SK-N-SH treated with all-trans-retinoic acid at 6 μM for 48 hours (cell line): ENCODE measurements around the gene FMO4.
A peak's percentile ranks its signal among the peaks of the same experiment; 100 is the strongest.

Experiments
- ATAC-seq: fragments of 200-7000 bp; cut with Tn5 transposase; 3 replicates; pipeline ENCODE4 v1.9.1; 2020; ENCODE audit warnings: mild to moderate bottlenecking, moderate library complexity
- BACH2 ChIP-seq: fragments of 250-450 bp; sonication (Bioruptor Pico); IDR thresholded peaks from 2 replicates; pipeline ENCODE4 v1.9.0; 2021; ENCODE audit warnings: mild to moderate bottlenecking, borderline replicate concordance
- CSDC2 ChIP-seq: fragments of 250-450 bp; sonication (Bioruptor Pico); IDR thresholded peaks from 2 replicates; pipeline ENCODE4 v1.5.0; 2020; ENCODE audit warnings: mild to moderate bottlenecking, moderate library complexity
- GLIS3 ChIP-seq: fragments of 250-450 bp; sonication (Bioruptor Pico); IDR thresholded peaks from 2 replicates; pipeline ENCODE4 v1.5.0; 2020; ENCODE audit warnings: mild to moderate bottlenecking, moderate library complexity
- ISL1 ChIP-seq: fragments of 250-450 bp; sonication (Bioruptor Pico); IDR thresholded peaks from 2 replicates; pipeline ENCODE4 v2.1.2; 2022; ENCODE audit warnings: mild to moderate bottlenecking, moderate library complexity
- OSR1 ChIP-seq: fragments of 250-450 bp; sonication (Bioruptor Pico); IDR thresholded peaks from 2 replicates; pipeline ENCODE4 v1.8.0; 2022; ENCODE audit warnings: moderate library complexity, mild to moderate bottlenecking, inconsistent platforms
- PPARA ChIP-seq: fragments of 250-450 bp; sonication (Bioruptor Pico); IDR thresholded peaks from 2 replicates; pipeline ENCODE4 v1.5.0; 2020; ENCODE audit warnings: mild to moderate bottlenecking, borderline replicate concordance
- RARB ChIP-seq: fragments of 250-450 bp; sonication (Bioruptor Pico); IDR thresholded peaks from 2 replicates; pipeline ENCODE4 v1.8.0; 2021; ENCODE audit warnings: mild to moderate bottlenecking, moderate library complexity
- SNAI2 ChIP-seq: fragments of 250-450 bp; sonication (Bioruptor Pico); IDR thresholded peaks from 2 replicates; pipeline ENCODE4 v1.5.0; 2020; ENCODE audit warnings: mild to moderate bottlenecking, moderate library complexity
- TCF4 ChIP-seq: fragments of 250-450 bp; sonication (Bioruptor Pico); IDR thresholded peaks from 2 replicates; pipeline ENCODE4 v1.8.0; 2021; ENCODE audit warnings: mild to moderate bottlenecking, moderate library complexity, borderline replicate concordance
- TOX ChIP-seq: fragments of 250-450 bp; sonication (Bioruptor Pico); IDR thresholded peaks from 2 replicates; pipeline ENCODE4 v1.8.0; 2021; ENCODE audit warnings: mild to moderate bottlenecking, moderate library complexity, borderline replicate concordance
- ZFP3 ChIP-seq: fragments of 250-450 bp; sonication (Bioruptor Pico); IDR thresholded peaks from 2 replicates; pipeline ENCODE4 v1.5.0; 2020; ENCODE audit warnings: mild to moderate bottlenecking, moderate library complexity
- ZFP30 ChIP-seq: fragments of 450-650 bp; formaldehyde crosslinking; IDR thresholded peaks from 2 replicates; pipeline ENCODE4 v1.5.0; 2022; ENCODE audit warnings: mild to moderate bottlenecking, moderate library complexity
- ZNF565 ChIP-seq: fragments of 450-650 bp; formaldehyde crosslinking; conservative IDR thresholded peaks from 2 replicates; pipeline ENCODE4 v1.5.0; 2020; ENCODE audit warnings: low read depth, mild to moderate bottlenecking, moderate library complexity
- ZNF70 ChIP-seq: fragments of 450-650 bp; formaldehyde crosslinking; IDR thresholded peaks from 2 replicates; pipeline ENCODE4 v1.5.0; 2020; ENCODE audit warnings: mild to moderate bottlenecking, moderate library complexity
- ZNF8 ChIP-seq: fragments of 450-650 bp; formaldehyde crosslinking; IDR thresholded peaks from 2 replicates; pipeline ENCODE4 v1.5.0; 2020; ENCODE audit warnings: mild to moderate bottlenecking, moderate library complexity
- TF ChIP-seq, protein P1 (sequence below): fragments of 250-450 bp; sonication (Bioruptor Pico); IDR thresholded peaks from 2 replicates; pipeline ENCODE4 v1.5.1; 2021; ENCODE audit warnings: mild to moderate bottlenecking, moderate library complexity
- TF ChIP-seq, protein P2 (sequence below): fragments of 250-450 bp; sonication (Bioruptor Pico); IDR thresholded peaks from 2 replicates; pipeline ENCODE4 v1.5.0; 2020; ENCODE audit warnings: mild to moderate bottlenecking, moderate library complexity
- TF ChIP-seq, protein P3 (sequence below): fragments of 250-450 bp; sonication (Bioruptor Pico); IDR thresholded peaks from 2 replicates; pipeline ENCODE4 v1.5.1; 2020; ENCODE audit warnings: low read depth, mild to moderate bottlenecking, moderate library complexity
- TF ChIP-seq, protein P4 (sequence below): fragments of 250-450 bp; sonication (Bioruptor Pico); IDR thresholded peaks from 2 replicates; pipeline ENCODE4 v1.8.0; 2021; ENCODE audit warnings: low read depth, mild to moderate bottlenecking, moderate library complexity, borderline replicate concordance

The FMO4 gene

DNA sequence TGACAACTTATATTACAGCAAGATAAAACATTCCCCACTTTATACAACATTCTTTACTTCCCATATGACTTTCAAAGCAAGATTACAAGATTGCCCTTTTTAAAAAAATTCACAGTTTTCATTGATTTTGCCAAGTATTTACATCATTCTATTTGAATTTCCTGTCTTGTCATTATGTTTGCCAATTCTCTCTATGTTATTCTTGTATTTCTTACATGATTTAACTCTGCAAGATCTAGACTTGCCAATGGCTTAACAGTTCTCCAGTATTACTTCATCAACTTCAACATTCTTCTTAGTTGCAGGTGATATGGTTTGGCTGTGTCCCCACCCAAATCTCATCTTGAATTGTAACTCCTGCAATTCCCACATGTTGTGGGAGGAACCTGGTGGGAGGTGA, 31.6 kb downstream of the FMO4 start:
- peak; percentile 44 for ATAC-seq

DNA sequence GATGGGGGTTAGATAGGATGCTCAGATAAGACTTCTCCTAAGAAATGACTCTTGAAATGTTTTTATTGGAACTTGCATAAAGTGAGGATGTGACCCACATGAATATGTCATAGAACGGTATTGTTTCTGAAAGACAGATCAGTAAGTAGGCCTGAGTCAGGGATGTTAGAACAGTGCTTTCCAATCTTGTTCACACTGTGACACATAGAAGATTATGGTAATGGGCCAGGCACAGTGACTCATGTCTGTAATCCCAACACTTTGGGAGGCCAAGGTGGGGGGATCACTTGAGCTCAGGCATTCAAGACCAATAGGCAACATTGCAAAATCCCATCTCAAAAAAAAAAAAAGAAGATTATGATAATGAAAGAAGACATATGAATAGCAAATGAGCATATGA, 32.9 kb downstream of the FMO4 start:
- TF ChIP-seq, protein P1, sequence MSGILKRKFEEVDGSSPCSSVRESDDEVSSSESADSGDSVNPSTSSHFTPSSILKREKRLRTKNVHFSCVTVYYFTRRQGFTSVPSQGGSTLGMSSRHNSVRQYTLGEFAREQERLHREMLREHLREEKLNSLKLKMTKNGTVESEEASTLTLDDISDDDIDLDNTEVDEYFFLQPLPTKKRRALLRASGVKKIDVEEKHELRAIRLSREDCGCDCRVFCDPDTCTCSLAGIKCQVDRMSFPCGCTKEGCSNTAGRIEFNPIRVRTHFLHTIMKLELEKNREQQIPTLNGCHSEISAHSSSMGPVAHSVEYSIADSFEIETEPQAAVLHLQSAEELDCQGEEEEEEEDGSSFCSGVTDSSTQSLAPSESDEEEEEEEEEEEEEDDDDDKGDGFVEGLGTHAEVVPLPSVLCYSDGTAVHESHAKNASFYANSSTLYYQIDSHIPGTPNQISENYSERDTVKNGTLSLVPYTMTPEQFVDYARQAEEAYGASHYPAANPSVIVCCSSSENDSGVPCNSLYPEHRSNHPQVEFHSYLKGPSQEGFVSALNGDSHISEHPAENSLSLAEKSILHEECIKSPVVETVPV (CRISPR knock-in tag) = no peak
- no peak for TF ChIP-seq ZFP3 (CRISPR knock-in tag)
- TF ChIP-seq SNAI2 = no peak
- TF ChIP-seq, protein P2, sequence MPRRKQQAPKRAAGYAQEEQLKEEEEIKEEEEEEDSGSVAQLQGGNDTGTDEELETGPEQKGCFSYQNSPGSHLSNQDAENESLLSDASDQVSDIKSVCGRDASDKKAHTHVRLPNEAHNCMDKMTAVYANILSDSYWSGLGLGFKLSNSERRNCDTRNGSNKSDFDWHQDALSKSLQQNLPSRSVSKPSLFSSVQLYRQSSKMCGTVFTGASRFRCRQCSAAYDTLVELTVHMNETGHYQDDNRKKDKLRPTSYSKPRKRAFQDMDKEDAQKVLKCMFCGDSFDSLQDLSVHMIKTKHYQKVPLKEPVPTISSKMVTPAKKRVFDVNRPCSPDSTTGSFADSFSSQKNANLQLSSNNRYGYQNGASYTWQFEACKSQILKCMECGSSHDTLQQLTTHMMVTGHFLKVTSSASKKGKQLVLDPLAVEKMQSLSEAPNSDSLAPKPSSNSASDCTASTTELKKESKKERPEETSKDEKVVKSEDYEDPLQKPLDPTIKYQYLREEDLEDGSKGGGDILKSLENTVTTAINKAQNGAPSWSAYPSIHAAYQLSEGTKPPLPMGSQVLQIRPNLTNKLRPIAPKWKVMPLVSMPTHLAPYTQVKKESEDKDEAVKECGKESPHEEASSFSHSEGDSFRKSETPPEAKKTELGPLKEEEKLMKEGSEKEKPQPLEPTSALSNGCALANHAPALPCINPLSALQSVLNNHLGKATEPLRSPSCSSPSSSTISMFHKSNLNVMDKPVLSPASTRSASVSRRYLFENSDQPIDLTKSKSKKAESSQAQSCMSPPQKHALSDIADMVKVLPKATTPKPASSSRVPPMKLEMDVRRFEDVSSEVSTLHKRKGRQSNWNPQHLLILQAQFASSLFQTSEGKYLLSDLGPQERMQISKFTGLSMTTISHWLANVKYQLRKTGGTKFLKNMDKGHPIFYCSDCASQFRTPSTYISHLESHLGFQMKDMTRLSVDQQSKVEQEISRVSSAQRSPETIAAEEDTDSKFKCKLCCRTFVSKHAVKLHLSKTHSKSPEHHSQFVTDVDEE (CRISPR knock-in tag) = no peak
- TF ChIP-seq, protein P3, sequence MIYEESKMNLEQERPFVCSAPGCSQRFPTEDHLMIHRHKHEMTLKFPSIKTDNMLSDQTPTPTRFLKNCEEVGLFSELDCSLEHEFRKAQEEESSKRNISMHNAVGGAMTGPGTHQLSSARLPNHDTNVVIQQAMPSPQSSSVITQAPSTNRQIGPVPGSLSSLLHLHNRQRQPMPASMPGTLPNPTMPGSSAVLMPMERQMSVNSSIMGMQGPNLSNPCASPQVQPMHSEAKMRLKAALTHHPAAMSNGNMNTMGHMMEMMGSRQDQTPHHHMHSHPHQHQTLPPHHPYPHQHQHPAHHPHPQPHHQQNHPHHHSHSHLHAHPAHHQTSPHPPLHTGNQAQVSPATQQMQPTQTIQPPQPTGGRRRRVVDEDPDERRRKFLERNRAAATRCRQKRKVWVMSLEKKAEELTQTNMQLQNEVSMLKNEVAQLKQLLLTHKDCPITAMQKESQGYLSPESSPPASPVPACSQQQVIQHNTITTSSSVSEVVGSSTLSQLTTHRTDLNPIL (CRISPR knock-in tag) = no peak
- no peak for ATAC-seq

More for the DNA sequence above, 31.6 kb downstream of the FMO4 start:
- TF ChIP-seq CSDC2 (CRISPR knock-in tag) (no peak), ZFP3 (CRISPR knock-in tag) (no peak), ZNF70 (CRISPR knock-in tag) (no peak), TCF4 (CRISPR knock-in tag) (no peak), GLIS3 (CRISPR knock-in tag) (no peak), ZFP30 (CRISPR knock-in tag) (no peak), ISL1 (CRISPR knock-in tag) (no peak), BACH2 (CRISPR knock-in tag) (no peak), TOX (CRISPR knock-in tag) (no peak)
- TF ChIP-seq, protein P1 (CRISPR knock-in tag) = no peak
- TF ChIP-seq, protein P4, sequence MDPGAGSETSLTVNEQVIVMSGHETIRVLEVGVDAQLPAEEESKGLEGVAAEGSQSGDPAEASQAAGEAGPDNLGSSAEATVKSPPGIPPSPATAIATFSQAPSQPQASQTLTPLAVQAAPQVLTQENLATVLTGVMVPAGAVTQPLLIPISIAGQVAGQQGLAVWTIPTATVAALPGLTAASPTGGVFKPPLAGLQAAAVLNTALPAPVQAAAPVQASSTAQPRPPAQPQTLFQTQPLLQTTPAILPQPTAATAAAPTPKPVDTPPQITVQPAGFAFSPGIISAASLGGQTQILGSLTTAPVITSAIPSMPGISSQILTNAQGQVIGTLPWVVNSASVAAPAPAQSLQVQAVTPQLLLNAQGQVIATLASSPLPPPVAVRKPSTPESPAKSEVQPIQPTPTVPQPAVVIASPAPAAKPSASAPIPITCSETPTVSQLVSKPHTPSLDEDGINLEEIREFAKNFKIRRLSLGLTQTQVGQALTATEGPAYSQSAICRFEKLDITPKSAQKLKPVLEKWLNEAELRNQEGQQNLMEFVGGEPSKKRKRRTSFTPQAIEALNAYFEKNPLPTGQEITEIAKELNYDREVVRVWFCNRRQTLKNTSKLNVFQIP (CRISPR knock-in tag) = no peak

DNA sequence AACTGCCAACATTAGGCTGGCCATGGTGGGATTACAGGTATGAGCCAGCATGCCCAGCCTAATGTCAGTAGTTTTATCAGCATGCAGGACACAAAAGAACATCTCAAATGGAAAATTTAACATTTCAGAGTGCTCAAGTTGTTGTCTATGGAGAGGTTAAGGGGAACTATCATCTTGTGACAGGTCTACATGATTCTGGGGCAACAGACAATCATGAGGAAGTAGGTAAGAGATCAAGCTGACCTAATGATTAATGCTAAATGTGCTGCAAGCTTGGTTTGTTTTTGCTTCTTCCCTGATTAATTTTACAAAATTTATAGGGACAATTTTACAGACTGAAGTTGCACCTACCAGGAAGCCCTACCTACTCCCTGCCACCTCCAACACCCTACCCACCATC, 36.6 kb downstream of the FMO4 start:
- ATAC-seq = no peak
- TF ChIP-seq ZFP3 (CRISPR knock-in tag) = no peak
- TF ChIP-seq ZNF8 (CRISPR knock-in tag) = no peak
- TF ChIP-seq, protein P1 (CRISPR knock-in tag) = no peak
- no peak for TF ChIP-seq ZFP30 (CRISPR knock-in tag)
- no peak for TF ChIP-seq GLIS3 (CRISPR knock-in tag)
- no peak for TF ChIP-seq ZNF70 (CRISPR knock-in tag)
- TF ChIP-seq OSR1 (CRISPR knock-in tag) = no peak
- TF ChIP-seq BACH2 (CRISPR knock-in tag) = no peak
- TF ChIP-seq, protein P2 (CRISPR knock-in tag) = no peak
- TF ChIP-seq, protein P4 (CRISPR knock-in tag) = no peak
- no peak for TF ChIP-seq RARB
- TF ChIP-seq CSDC2 (CRISPR knock-in tag) = no peak
- no peak for TF ChIP-seq ISL1 (CRISPR knock-in tag)
- no peak for TF ChIP-seq PPARA (CRISPR knock-in tag)
- TF ChIP-seq, protein P3 (CRISPR knock-in tag) = no peak
- no peak for TF ChIP-seq ZNF565 (CRISPR knock-in tag)
- TF ChIP-seq TOX (CRISPR knock-in tag) = no peak
- no peak for TF ChIP-seq SNAI2
